Non-pigmented ciliary epithelial cell (primary cell): ENCODE data around the gene C1QTNF3.
"Not testable (repeated sequence)": the region's sequence is repeated elsewhere in the genome, so short reads cannot be mapped to it uniquely, and the experiment has no call there.

Experiments
- DNase-seq: peaks from one replicate; pipeline ENCODE4 v3.0.0-alpha.2; 2010; ENCODE audit warnings: low read depth

The C1QTNF3 gene

GRCh38 chr5:34043099-34043876 is at the start of gene C1QTNF3:
C1QTNF3 (minus strand) TSS chr5:34043213; CDS start chr5:34043125, 88 bp downstream.
- DNase-seq: no peak

- DNase-seq: not testable (repeated sequence)
Measured at GRCh38 chr5:34091039-34091438, 48.0 kb upstream of the C1QTNF3 start.

GRCh38 chr5:34089802-34090201 is 46.8 kb upstream of the C1QTNF3 start:
- DNase-seq: not testable (repeated sequence)

GRCh38 chr5:34087728-34088127 is 44.7 kb upstream of the C1QTNF3 start:
- DNase-seq: not testable (repeated sequence)

GRCh38 chr5:34083898-34084297 is 40.9 kb upstream of the C1QTNF3 start:
- not testable (repeated sequence) for DNase-seq

GRCh38 chr5:34079505-34079904 is 36.5 kb upstream of the C1QTNF3 start:
- not testable (repeated sequence) for DNase-seq

- DNase-seq: not testable (repeated sequence)
Measured at GRCh38 chr5:34077636-34078035, 34.6 kb upstream of the C1QTNF3 start.

- DNase-seq: not testable (repeated sequence)
Measured at GRCh38 chr5:34076719-34077364, 33.8 kb upstream of the C1QTNF3 start.

- not testable (repeated sequence) for DNase-seq
Measured at GRCh38 chr5:34074472-34074871, 31.5 kb upstream of the C1QTNF3 start.

GRCh38 chr5:34074071-34074470 is 31.1 kb upstream of the C1QTNF3 start:
- DNase-seq: not testable (repeated sequence)

GRCh38 chr5:34070626-34071025 is 27.6 kb upstream of the C1QTNF3 start:
- DNase-seq: not testable (repeated sequence)

GRCh38 chr5:34064656-34065055 is 21.6 kb upstream of the C1QTNF3 start:
- DNase-seq: no peak

- no peak for DNase-seq
Measured at GRCh38 chr5:34062419-34062818, 19.4 kb upstream of the C1QTNF3 start.

GRCh38 chr5:34061993-34062392 is 19.0 kb upstream of the C1QTNF3 start:
- DNase-seq: no peak

GRCh38 chr5:34059977-34060376 is 17.0 kb upstream of the C1QTNF3 start:
- no peak for DNase-seq

GRCh38 chr5:34058532-34058931 is 15.5 kb upstream of the C1QTNF3 start:
- DNase-seq: no peak

GRCh38 chr5:34057569-34057968 is 14.6 kb upstream of the C1QTNF3 start:
- DNase-seq: no peak

GRCh38 chr5:34057118-34057517 is 14.1 kb upstream of the C1QTNF3 start:
- DNase-seq: no peak

GRCh38 chr5:34055667-34056066 is 12.7 kb upstream of the C1QTNF3 start:
- DNase-seq: no peak

GRCh38 chr5:34054400-34054729 is 11.4 kb upstream of the C1QTNF3 start:
- DNase-seq: no peak

GRCh38 chr5:34053571-34054399 is 10.8 kb upstream of the C1QTNF3 start:
- DNase-seq: no peak

- peak; percentile 30 for DNase-seq
Measured at GRCh38 chr5:34053133-34053532, 10.1 kb upstream of the C1QTNF3 start.
